ENCODE results near the gene CNPY1.

CNPY1 gene

DNA sequence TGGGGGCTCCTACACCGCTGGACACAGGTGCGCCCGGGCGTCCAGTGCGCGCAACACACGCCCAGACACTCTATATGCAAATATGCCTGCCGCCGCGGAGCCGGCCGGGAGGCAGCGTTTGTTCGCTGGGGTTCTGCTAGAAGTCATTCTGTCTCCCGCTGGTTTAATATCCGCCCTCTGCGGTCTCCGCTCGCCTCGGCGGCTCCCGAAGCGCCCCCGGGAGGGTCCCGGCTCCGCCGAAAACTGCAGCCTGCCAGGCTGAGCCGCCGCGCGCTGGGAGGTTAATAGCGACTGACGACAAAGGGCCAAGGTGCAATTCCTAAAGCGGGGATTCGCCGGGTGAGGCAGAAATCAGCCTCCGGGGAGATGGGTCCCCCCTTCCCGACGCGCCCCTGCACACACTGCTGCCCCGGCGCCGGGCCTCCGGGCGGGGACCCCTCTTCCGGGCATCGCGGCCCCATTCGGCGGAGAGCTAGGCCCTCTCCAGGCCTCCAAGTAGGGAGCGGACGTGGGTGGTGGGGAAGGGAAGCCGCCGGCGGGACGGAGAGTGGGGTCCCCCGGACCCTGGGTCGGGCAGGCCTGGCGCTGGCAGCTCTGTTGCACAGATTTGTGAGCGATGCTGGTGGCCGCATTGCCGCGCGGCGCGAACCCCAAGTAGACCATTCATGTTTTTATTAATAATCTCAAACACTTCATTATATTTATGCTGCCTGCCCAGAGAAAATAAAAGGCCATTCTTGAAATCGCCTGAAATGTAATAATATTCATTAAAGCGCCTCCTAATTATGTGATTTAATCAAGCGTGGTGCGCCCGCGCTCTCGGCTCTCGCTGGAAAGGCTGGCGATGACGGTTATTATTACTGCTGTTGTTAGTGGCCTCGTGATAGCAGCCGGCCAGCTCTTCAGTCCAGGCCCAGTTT lies 79.3 kb downstream of the CNPY1 start:
- H3K4me3 Mint-ChIP-seq, result no peak overlapping the region
- H3K9me3 Mint-ChIP-seq, result no peaks in the 10 kb centered on the region
- peak; percentile 72 for DNase-seq
- no peaks in the 10 kb centered on the region for H3K36me3 Mint-ChIP-seq (ENCODE audit: low read depth)
- no peak overlapping the region for H3K27ac Mint-ChIP-seq
- H3K27me3 Mint-ChIP-seq (ENCODE audit: low read depth, poor library complexity), result peaks cover 100% of the 10 kb centered on the region
- TF ChIP-seq, protein P1, sequence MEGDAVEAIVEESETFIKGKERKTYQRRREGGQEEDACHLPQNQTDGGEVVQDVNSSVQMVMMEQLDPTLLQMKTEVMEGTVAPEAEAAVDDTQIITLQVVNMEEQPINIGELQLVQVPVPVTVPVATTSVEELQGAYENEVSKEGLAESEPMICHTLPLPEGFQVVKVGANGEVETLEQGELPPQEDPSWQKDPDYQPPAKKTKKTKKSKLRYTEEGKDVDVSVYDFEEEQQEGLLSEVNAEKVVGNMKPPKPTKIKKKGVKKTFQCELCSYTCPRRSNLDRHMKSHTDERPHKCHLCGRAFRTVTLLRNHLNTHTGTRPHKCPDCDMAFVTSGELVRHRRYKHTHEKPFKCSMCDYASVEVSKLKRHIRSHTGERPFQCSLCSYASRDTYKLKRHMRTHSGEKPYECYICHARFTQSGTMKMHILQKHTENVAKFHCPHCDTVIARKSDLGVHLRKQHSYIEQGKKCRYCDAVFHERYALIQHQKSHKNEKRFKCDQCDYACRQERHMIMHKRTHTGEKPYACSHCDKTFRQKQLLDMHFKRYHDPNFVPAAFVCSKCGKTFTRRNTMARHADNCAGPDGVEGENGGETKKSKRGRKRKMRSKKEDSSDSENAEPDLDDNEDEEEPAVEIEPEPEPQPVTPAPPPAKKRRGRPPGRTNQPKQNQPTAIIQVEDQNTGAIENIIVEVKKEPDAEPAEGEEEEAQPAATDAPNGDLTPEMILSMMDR (IDR thresholded peaks at IDR 0.05), result peak; percentile 27
- H3K4me1 Mint-ChIP-seq, result peaks cover 10% of the 10 kb centered on the region

- DNase-seq, result peak; percentile 43
- TF ChIP-seq, protein P1 (IDR thresholded peaks at IDR 0.05), result no peak
- no peak overlapping the region for H3K4me3 Mint-ChIP-seq
- peaks cover 3% of the 10 kb centered on the region for H3K4me1 Mint-ChIP-seq
- H3K36me3 Mint-ChIP-seq (ENCODE audit: low read depth), result no peaks in the 10 kb centered on the region
- no peak overlapping the region for H3K27ac Mint-ChIP-seq
- peaks cover 100% of the 10 kb centered on the region for H3K27me3 Mint-ChIP-seq (ENCODE audit: low read depth, poor library complexity)
- no peaks in the 10 kb centered on the region for H3K9me3 Mint-ChIP-seq
Measured at GRCh38 chr7:155466142-155466813, 80.1 kb downstream of the CNPY1 start.

- no peak overlapping the region for H3K27ac Mint-ChIP-seq
- no peaks in the 10 kb centered on the region for H3K36me3 Mint-ChIP-seq (ENCODE audit: low read depth)
- DNase-seq, result no peak
- H3K9me3 Mint-ChIP-seq, result no peaks in the 10 kb centered on the region
- TF ChIP-seq, protein P1 (IDR thresholded peaks at IDR 0.05), result no peak
- H3K27me3 Mint-ChIP-seq (ENCODE audit: low read depth, poor library complexity), result peaks cover 100% of the 10 kb centered on the region
- H3K4me3 Mint-ChIP-seq, result no peak overlapping the region
- no peaks in the 10 kb centered on the region for H3K4me1 Mint-ChIP-seq
Measured at GRCh38 chr7:155465761-155466141, 80.6 kb downstream of the CNPY1 start.

DNA sequence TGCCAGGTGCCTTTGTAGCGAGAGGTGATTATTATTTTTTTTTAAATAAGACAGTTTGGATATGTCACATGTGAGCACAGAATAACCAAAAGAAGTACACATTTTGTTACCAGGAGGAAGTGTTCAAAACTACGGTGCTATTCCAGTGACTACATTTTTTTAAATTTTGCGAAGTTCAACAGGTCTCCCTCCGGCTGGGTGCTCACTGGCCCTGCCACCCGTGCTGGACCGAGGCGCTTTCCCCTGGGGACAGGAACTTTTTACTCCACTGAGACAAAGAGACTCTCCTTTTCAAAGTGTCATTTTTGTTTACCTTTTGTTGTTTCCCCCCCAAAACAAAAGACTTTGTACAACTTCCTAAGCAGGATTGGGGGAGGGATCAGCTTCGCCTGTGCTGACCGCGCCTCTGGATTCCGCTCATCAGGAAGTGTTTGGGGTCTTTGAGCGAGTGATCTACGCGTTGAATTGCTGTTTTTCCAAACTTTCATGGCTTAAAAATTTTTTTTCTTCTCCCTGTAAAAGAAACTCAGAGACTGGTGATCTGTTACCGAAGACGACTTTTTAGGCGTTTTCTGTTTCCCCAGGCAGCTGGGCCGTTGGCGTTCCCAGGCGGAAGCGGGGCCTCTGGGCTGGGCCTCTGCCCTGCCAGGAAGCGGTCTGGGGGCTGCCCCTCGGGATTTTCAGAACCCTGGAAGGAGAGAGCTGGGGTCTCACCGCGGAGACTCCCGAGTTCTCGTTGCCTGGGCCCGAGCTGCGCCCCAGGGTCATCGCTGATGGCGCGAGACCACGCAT lies 81.2 kb downstream of the CNPY1 start:
- TF ChIP-seq, protein P1 (IDR thresholded peaks at IDR 0.05), result no peak
- Mint-ChIP-seq H3K4me3 (no peak overlapping the region), H3K4me1 (no peaks in the 10 kb centered on the region), H3K36me3 (ENCODE audit: low read depth) (no peaks in the 10 kb centered on the region), H3K27ac (no peak overlapping the region), H3K27me3 (ENCODE audit: low read depth, poor library complexity) (peaks cover 100% of the 10 kb centered on the region), H3K9me3 (no peaks in the 10 kb centered on the region)
- no peak for DNase-seq

DNA sequence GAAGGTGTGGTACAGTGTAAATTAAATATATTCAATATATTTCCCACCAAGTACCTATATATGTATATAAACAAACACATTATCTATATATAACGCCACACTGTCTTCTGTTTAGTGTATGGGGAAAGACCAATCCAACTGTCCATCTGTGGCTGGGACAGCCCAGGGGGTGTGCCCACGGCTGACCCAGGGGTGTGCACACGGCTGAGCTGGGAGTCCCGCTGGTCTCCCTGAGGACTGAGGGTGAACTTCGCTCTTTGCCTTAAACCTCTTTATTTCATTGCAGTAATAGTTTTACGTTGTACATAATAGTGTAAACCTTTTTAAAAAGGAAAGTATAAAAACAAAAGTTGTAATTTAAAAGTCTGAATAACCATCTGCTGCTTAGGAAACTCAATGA lies 82.2 kb downstream of the CNPY1 start:
- H3K4me1 Mint-ChIP-seq, result peaks cover 2% of the 10 kb centered on the region
- no peak for DNase-seq
- no peaks in the 10 kb centered on the region for H3K9me3 Mint-ChIP-seq
- peaks cover 100% of the 10 kb centered on the region for H3K27me3 Mint-ChIP-seq (ENCODE audit: low read depth, poor library complexity)
- no peaks in the 10 kb centered on the region for H3K36me3 Mint-ChIP-seq (ENCODE audit: low read depth)
- TF ChIP-seq, protein P1 (IDR thresholded peaks at IDR 0.05), result no peak
- H3K27ac Mint-ChIP-seq, result no peak overlapping the region
- H3K4me3 Mint-ChIP-seq, result no peak overlapping the region
